GM18505 (cell line): ENCODE results near the gene CIB1.

ENCODE experiments used
- ATAC-seq: cut with Tn5 transposase; IDR thresholded peaks from one replicate; pipeline ENCODE4 v1.9.1; 2021; ENCODE audit not compliant: unreplicated experiment
- POLR2A ChIP-seq: IDR thresholded peaks from 4 replicates; pipeline ENCODE4 v1.6.1; 2011; ENCODE audit warnings: borderline replicate concordance; ENCODE audit not compliant: insufficient read depth, insufficient read length; ENCODE audit errors: extremely low read depth

Gene CIB1

GRCh38 chr15:90219421-90220141, 14.2 kb downstream of the CIB1 start:
- ATAC-seq, result no peak
- no peak for TF ChIP-seq POLR2A

- TF ChIP-seq POLR2A, result no peak
- no peak for ATAC-seq
These were observed 15.9 kb downstream of the CIB1 start for GRCh38 chr15:90217671-90218394.

- TF ChIP-seq POLR2A, result no peak
- no peak for ATAC-seq
These were observed 19.1 kb downstream of the CIB1 start for GRCh38 chr15:90214553-90215196.

- TF ChIP-seq POLR2A, result no peak
- no peak for ATAC-seq
These were observed 19.9 kb downstream of the CIB1 start for GRCh38 chr15:90213818-90214204.

- TF ChIP-seq POLR2A, result no peak
- ATAC-seq, result no peak
These were observed 20.5 kb downstream of the CIB1 start for GRCh38 chr15:90213122-90213817.

- no peak for TF ChIP-seq POLR2A
- ATAC-seq, result no peak
These were observed 21.3 kb downstream of the CIB1 start for GRCh38 chr15:90212221-90213098.

GRCh38 chr15:90211440-90212143, 22.1 kb downstream of the CIB1 start:
- ATAC-seq, result no peak
- no peak for TF ChIP-seq POLR2A

- TF ChIP-seq POLR2A, result no peak
- ATAC-seq, result no peak
These were observed 22.7 kb downstream of the CIB1 start for GRCh38 chr15:90211009-90211408.

GRCh38 chr15:90210593-90210992, 23.1 kb downstream of the CIB1 start:
- ATAC-seq, result no peak

GRCh38 chr15:90209591-90209990, 24.1 kb downstream of the CIB1 start:
- no peak for ATAC-seq

More at GRCh38 chr15:90210593-90210992, 23.1 kb downstream of the CIB1 start:
- no peak for TF ChIP-seq POLR2A

GRCh38 chr15:90208356-90208755, 25.4 kb downstream of the CIB1 start:
- no peak for TF ChIP-seq POLR2A
- no peak for ATAC-seq

More at GRCh38 chr15:90209591-90209990, 24.1 kb downstream of the CIB1 start:
- TF ChIP-seq POLR2A, result no peak

- no peak for ATAC-seq
- TF ChIP-seq POLR2A, result no peak
These were observed 26.5 kb downstream of the CIB1 start for GRCh38 chr15:90207252-90207651.
